Mesenchymal stem cell (in vitro differentiated cells and primary cell): ENCODE measurements around the gene NOMO2.
"Not testable (repeated sequence)": the region's sequence is repeated elsewhere in the genome, so short reads cannot be mapped to it uniquely, and the experiment has no call there.

Source experiments
- DNase-seq: peaks from one replicate; pipeline ENCODE4 v3.0.0-alpha.2; 2013
- H2AFZ ChIP-seq: one replicate; pipeline ENCODE4 v1.6.1; 2013; ENCODE audit warnings: low read depth, mild to moderate bottlenecking, control low read depth, inconsistent platforms, low read length, moderate library complexity
- H2AK5ac ChIP-seq: 2 replicates; pipeline ENCODE4 v1.6.1; 2013; ENCODE audit warnings: low read length, moderate library complexity, mild to moderate bottlenecking, inconsistent platforms; ENCODE audit not compliant: severe bottlenecking
- H2BK120ac ChIP-seq: one replicate; pipeline ENCODE4 v1.6.1; 2013; ENCODE audit warnings: low read depth, mild to moderate bottlenecking, inconsistent platforms, low read length, moderate library complexity
- H2BK12ac ChIP-seq, 2 experiments: one replicate each; pipeline ENCODE4 v1.6.1; 2013; ENCODE audit warnings: inconsistent platforms in 2 of 2, low read length in 2 of 2, mild to moderate bottlenecking in 2 of 2, moderate library complexity in 2 of 2, control low read depth in 1 of 2
- H2BK15ac ChIP-seq: one replicate; pipeline ENCODE4 v1.6.1; 2013; ENCODE audit warnings: mild to moderate bottlenecking, low read depth, inconsistent platforms; ENCODE audit not compliant: poor library complexity, severe bottlenecking
- H2BK5ac ChIP-seq: 2 replicates; pipeline ENCODE4 v1.6.1; 2013; ENCODE audit warnings: low read depth, mild to moderate bottlenecking, low read length, control low read depth, inconsistent platforms; ENCODE audit not compliant: poor library complexity, severe bottlenecking
- H3K14ac ChIP-seq, 2 experiments: one replicate each; pipeline ENCODE4 v1.6.1; 2013; ENCODE audit warnings: inconsistent platforms in 2 of 2, low read length in 2 of 2, control low read depth in 1 of 2, mild to moderate bottlenecking in 1 of 2, moderate library complexity in 1 of 2
- H3K18ac ChIP-seq, 2 experiments: one replicate each; pipeline ENCODE4 v1.6.1; 2013; ENCODE audit warnings: inconsistent platforms in 2 of 2, low read length in 2 of 2, control low read depth in 1 of 2, low read depth in 1 of 2, mild to moderate bottlenecking in 1 of 2
- H3K23ac ChIP-seq, 2 experiments: one replicate each; pipeline ENCODE4 v1.6.1; 2013; ENCODE audit warnings: inconsistent platforms in 2 of 2, low read length in 2 of 2, mild to moderate bottlenecking in 2 of 2, moderate library complexity in 2 of 2, control low read depth in 1 of 2
- H3K27ac ChIP-seq: 2 replicates; pipeline ENCODE4 v1.5.1; 2013; ENCODE audit warnings: mild to moderate bottlenecking, moderate library complexity, low read length, control low read depth, inconsistent platforms; ENCODE audit not compliant: poor library complexity, severe bottlenecking
- H3K27me3 ChIP-seq, 2 experiments: 2 replicates each; pipeline versions ENCODE4 v1.6.1 to v1.7.0; 2013; ENCODE audit warnings: low read length in 2 of 2, mild to moderate bottlenecking in 2 of 2, moderate library complexity in 2 of 2, control low read depth in 1 of 2, inconsistent platforms in 1 of 2; ENCODE audit not compliant: control insufficient read depth in 1 of 2, insufficient read depth in 1 of 2
- H3K36me3 ChIP-seq, 2 experiments: 2 replicates each; pipeline versions ENCODE4 v1.6.1 to v1.7.0; 2013; ENCODE audit warnings: low read length in 2 of 2, control low read depth in 1 of 2, inconsistent platforms in 1 of 2, low read depth in 1 of 2, mild to moderate bottlenecking in 1 of 2; ENCODE audit not compliant: insufficient read depth in 2 of 2, control insufficient read depth in 1 of 2
- H3K4ac ChIP-seq, 2 experiments: one replicate each; pipeline ENCODE4 v1.6.1; 2013; ENCODE audit warnings: inconsistent platforms in 2 of 2, low read length in 2 of 2, mild to moderate bottlenecking in 2 of 2, moderate library complexity in 2 of 2, control low read depth in 1 of 2, low read depth in 1 of 2
- H3K4me1 ChIP-seq: 2 replicates; pipeline ENCODE4 v1.6.1; 2013; ENCODE audit warnings: low read depth, low read length, control low read depth; ENCODE audit not compliant: control insufficient read depth, insufficient read depth
- H3K4me2 ChIP-seq: 2 replicates; pipeline ENCODE4 v1.6.1; 2013; ENCODE audit warnings: low read length, mild to moderate bottlenecking, inconsistent platforms; ENCODE audit not compliant: poor library complexity, severe bottlenecking
- H3K4me3 ChIP-seq, 2 experiments: 2 replicates each; pipeline versions ENCODE4 v1.5.1 to v1.7.0; 2013; ENCODE audit warnings: low read length in 2 of 2, mild to moderate bottlenecking in 2 of 2, control low read depth in 1 of 2, low read depth in 1 of 2; ENCODE audit not compliant: insufficient read depth in 1 of 2
- H3K79me1 ChIP-seq: replicated peaks from 2 replicates; pipeline ENCODE4 v1.6.1; 2013; ENCODE audit warnings: mild to moderate bottlenecking, control low read depth, low read length, inconsistent platforms; ENCODE audit not compliant: poor library complexity, severe bottlenecking
- H3K9ac ChIP-seq: 2 replicates; pipeline ENCODE4 v1.7.0; 2013; ENCODE audit warnings: mild to moderate bottlenecking, low read length, moderate library complexity
- H3K9me3 ChIP-seq: 2 replicates; pipeline ENCODE4 v1.7.0; 2013; ENCODE audit warnings: mild to moderate bottlenecking, low read length; ENCODE audit not compliant: control insufficient read depth
- H4K8ac ChIP-seq: one replicate; pipeline ENCODE4 v1.6.1; 2013; ENCODE audit warnings: inconsistent platforms, mild to moderate bottlenecking, low read length, moderate library complexity
- H4K91ac ChIP-seq: one replicate; pipeline ENCODE4 v1.6.1; 2013; ENCODE audit warnings: mild to moderate bottlenecking, low read length, inconsistent platforms
- WGBS: methylation state at CpG from one replicate; pipeline ENCODE4 v1.1.7; 2013; ENCODE audit warnings: mixed read lengths; 5-methylcytosine and 5-hydroxymethylcytosine counted together

NOMO2 gene

DNA sequence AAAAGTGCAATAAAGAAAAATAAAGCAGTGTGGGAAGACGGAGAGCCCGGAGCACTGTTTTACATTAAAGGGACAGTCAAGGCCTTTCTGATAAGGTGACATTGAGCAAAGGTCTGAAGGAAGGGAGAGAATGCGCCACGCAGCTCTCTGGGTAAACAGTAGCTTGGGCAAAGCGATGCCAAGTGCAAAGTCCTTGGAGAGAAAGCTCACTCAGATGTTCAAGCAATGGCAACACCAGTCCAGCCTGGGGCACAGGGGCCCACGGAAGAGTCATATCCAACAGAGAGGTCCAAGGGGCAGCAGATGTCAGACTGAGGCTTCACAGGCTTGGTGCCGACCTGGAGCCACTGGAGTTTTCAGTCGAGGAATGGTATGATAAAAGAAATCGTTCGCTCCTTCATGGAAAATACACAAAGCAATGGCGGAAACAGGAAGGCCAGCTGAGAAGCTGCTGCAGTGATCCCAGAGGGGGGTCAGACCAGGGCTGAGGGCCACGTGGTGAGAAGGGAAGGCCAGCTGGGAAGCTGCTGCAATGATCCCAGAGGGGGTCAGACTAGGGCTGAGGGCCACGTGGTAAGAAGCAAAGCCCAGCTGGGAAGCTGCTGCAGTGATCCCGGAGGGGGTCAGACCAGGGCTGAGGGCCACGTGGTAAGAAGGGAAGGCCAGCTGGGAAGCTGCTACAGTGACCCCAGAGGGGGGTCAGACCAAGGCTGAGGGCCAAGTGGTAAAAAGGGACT, 40.3 kb downstream of the NOMO2 start:
- not testable (repeated sequence) for H2AFZ ChIP-seq, H3K4ac ChIP-seq, H2AK5ac ChIP-seq, H3K23ac ChIP-seq, H4K8ac ChIP-seq, DNase-seq, H3K36me3 ChIP-seq, H3K4me2 ChIP-seq, H3K4me1 ChIP-seq, H3K27me3 ChIP-seq, H2BK15ac ChIP-seq, H3K27ac ChIP-seq, H3K4me3 ChIP-seq, H2BK5ac ChIP-seq, H3K9ac ChIP-seq, H3K18ac ChIP-seq, H2BK120ac ChIP-seq, H2BK12ac ChIP-seq, H3K9me3 ChIP-seq, H4K91ac ChIP-seq, H3K14ac ChIP-seq, H3K79me1 ChIP-seq
- no CpG with 5 or more reads among the region's 15 CpGs for WGBS

- H3K23ac ChIP-seq, H3K36me3 ChIP-seq, DNase-seq, H4K8ac ChIP-seq, H2BK5ac ChIP-seq, H2BK15ac ChIP-seq, H3K4ac ChIP-seq, H3K4me3 ChIP-seq, H3K9ac ChIP-seq, H3K4me2 ChIP-seq, H2AFZ ChIP-seq, H3K27me3 ChIP-seq, H3K4me1 ChIP-seq, H2AK5ac ChIP-seq, H3K27ac ChIP-seq, H2BK12ac ChIP-seq, H3K18ac ChIP-seq, H3K79me1 ChIP-seq, H4K91ac ChIP-seq, H2BK120ac ChIP-seq, H3K14ac ChIP-seq, H3K9me3 ChIP-seq: not testable (repeated sequence)
- WGBS, result no CpG with 5 or more reads among the region's 12 CpGs
Measured at GRCh38 chr16:18518536-18519283, 43.2 kb downstream of the NOMO2 start.

GRCh38 chr16:18498430-18498829, 63.5 kb downstream of the NOMO2 start:
- H3K4ac ChIP-seq, H3K23ac ChIP-seq: not testable (repeated sequence)
- WGBS, result no CpG with 5 or more reads among the region's 7 CpGs

DNA sequence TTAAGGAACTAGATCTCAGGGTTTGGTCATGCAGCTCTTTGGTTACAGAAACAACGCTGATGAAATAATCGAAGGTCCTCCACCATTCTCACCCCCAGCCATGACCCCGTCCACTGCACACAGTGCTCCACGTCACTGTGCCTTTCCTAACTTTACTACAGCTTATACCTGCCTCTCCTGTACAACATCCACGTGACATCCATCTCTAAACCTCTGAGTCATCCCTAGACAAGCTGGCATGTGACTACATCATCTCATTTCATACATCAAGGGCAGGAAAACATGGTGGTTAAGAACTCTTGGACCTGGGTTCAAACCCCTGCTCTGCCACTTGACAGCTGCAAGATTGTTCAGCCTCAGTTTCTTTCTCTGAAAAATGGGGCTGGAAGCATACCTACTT, 64.9 kb downstream of the NOMO2 start:
- H3K9me3 ChIP-seq, H3K9ac ChIP-seq, H2BK120ac ChIP-seq, H3K14ac ChIP-seq, H3K23ac ChIP-seq, H3K4me1 ChIP-seq, H2AFZ ChIP-seq, H3K4me2 ChIP-seq, H2BK5ac ChIP-seq, H2AK5ac ChIP-seq, H2BK12ac ChIP-seq, H3K27me3 ChIP-seq, H3K4me3 ChIP-seq, H2BK15ac ChIP-seq, H3K4ac ChIP-seq, H4K8ac ChIP-seq, H3K18ac ChIP-seq, DNase-seq, H4K91ac ChIP-seq, H3K36me3 ChIP-seq, H3K27ac ChIP-seq, H3K79me1 ChIP-seq: not testable (repeated sequence)
- no CpG with 5 or more reads among the region's 5 CpGs for WGBS

More at GRCh38 chr16:18498430-18498829, 63.5 kb downstream of the NOMO2 start:
- not testable (repeated sequence) for H3K9ac ChIP-seq, H2BK5ac ChIP-seq, H2BK12ac ChIP-seq, DNase-seq, H2BK120ac ChIP-seq, H3K36me3 ChIP-seq, H4K91ac ChIP-seq, H3K4me1 ChIP-seq, H3K14ac ChIP-seq, H2AK5ac ChIP-seq, H3K18ac ChIP-seq, H2AFZ ChIP-seq, H3K27me3 ChIP-seq, H3K9me3 ChIP-seq, H3K4me3 ChIP-seq, H4K8ac ChIP-seq, H2BK15ac ChIP-seq, H3K27ac ChIP-seq, H3K79me1 ChIP-seq, H3K4me2 ChIP-seq
